ENCODE measurements around the gene MTERF4.

The MTERF4 gene

DNA sequence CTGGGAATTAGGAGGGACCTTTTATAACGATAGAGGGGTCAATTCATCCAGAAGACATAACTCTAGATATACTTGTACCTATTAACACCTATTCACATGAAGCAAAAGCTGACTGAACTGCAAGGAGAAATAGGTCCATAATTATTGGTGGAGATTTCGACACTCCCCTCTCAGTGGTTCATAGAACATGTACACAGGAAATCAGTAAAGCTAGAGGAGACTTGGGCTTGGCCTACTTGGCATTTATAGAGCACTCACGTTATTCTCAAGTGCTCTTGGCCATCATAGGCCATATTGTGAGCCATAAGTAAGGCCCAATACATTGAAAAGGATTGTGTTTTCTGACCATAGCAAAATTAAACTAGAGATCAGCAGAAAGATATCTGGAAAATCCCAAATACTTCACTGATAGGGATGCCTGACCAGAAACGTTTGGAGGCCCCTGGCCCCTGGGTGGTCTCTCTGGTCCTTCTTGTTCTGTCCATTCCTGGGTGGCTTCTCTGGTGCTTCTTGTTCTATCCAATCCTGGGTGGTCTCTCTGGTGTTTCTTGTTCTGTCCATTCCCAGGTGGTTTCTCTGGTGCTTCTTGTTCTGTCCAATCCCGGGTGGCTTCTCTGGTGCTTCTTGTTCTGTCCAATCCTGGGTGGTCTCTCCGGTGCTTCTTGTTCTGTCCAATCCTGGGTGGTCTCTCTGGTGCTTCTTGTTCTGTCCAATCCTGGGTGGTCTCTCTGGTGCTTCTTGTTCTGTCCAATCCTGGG lies 54.7 kb downstream of the MTERF4 start:
- no peak for TF ChIP-seq CTCF (conservative IDR thresholded peaks at IDR 0.05; ENCODE audit: low read length)
- H3K4me3 ChIP-seq (ENCODE audit: low read length), result no peak overlapping the region
- no peak for DNase-seq (ENCODE audit: low read depth)

Measured in AG10803 (cell line).